GM19025 (cell line): Measurements from ENCODE around the gene PLPP7.
"Not testable (repeated sequence)": the region's sequence is repeated elsewhere in the genome, so short reads cannot be mapped to it uniquely, and the experiment has no call there.

Experiments used
- ATAC-seq: cut with Tn5 transposase; IDR thresholded peaks from one replicate; pipeline ENCODE4 v1.9.1; 2021; ENCODE audit warnings: mild to moderate bottlenecking, low read depth, moderate library complexity; ENCODE audit not compliant: unreplicated experiment

Gene PLPP7

GRCh38 chr9:131266266-131267229 lies 23.0 kb upstream of the PLPP7 start:
- ATAC-seq: no peak

GRCh38 chr9:131270171-131271015 lies 19.1 kb upstream of the PLPP7 start:
- ATAC-seq: no peak

DNA sequence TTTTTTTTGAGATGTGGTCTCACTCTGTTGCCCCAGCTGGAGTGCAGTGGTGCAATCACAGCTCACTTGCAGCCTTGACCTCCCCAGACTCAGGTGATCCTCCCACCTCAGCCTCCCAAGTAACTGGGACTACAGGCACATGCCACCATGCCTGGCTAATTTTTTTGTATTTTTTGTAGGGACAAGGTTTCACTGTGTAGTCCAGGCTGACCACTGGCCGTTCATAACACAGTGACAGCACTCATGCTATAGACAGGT lies 18.6 kb upstream of the PLPP7 start:
- not testable (repeated sequence) for ATAC-seq

GRCh38 chr9:131271506-131271931 lies 18.0 kb upstream of the PLPP7 start:
- no peak for ATAC-seq

DNA sequence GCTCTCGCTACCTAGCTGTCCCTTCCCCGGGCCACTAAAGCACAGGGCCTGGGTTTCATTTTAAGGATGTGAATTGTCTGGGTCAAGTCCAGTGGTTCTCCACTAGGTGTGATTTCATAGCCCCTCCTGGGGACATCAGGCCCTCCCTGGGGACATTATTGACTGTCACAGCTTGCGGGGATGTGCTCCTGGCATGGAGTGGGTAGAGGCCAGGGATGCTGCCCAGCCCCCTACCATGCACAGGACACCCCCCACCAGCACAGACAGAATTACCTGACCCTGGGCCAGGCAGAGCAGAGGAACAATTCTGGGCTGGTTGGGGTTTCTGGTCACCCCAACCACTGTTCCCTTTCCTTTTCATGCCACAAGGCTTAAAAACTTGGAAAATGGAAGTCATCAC lies 17.3 kb upstream of the PLPP7 start:
- no peak for ATAC-seq

DNA sequence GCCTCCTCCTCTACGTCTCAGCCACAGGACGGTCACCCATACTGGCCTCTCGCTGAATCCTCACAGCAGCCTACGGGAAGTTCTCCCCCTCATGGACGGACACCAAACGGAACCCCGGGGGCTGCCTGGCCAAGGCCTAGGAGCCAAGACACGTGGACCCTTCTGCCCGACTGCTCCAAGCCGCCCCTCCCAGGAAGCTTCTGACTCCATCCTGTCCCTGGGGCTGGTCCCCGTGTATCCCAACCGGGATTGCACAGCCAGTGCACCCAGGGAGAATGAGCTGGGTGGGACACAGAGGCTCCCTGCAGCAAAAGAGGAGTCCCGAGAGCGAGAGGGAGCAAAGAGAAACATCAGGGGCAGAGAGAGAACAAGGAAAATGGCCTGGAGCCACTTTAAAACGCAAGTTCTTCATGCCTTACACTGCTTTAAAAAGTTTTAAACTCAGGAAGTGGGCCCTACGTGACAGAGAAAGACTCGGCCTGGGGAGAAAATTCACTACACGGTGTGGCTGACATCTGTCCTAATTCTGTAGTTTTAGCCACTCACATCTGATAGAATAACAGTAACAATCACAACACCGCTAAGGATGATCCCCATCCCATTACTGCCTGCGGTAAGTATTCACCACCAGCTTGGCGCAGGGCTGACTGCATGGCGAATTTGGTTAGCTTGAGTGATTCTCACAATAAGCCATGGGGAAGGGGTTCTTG lies 16.2 kb upstream of the PLPP7 start:
- ATAC-seq: no peak

DNA sequence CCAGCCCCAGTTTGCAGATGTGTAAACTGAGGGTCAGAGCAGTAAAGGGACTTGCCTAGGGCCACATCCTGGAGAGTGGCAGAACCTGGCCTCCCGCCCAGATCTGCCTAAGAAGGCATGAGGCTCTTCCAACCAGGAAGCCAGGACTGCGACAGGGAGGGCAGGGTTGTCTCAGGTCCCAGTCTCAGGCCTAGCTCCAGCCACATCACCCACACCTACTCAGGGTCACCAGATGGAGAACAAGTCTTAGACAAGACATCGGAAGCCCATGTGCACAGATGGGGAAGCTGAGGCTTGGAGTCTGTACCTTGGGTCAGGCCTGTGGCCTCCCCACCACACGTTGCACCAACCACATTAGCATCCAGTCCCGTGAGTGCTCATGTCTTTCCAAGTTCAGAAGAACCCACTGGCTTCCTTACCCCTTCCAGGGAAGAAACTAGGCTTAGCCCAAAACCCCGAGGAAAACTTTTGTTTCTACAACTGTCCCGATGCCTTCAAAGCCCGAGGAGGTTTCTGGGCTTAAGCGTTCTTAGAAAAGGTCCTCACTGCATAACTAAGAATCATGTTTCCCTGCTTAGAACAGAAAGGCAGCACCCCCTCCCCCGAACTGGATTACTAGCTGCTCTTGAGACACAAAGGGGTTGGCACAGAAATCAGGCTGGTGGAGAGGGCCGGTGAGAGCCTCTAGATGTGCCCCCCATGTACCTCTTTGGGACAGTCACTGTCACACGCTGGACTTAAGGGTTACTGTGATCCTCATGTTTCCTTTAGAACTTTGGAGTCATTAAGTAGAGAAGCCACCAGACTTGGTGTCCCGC lies 15.5 kb upstream of the PLPP7 start:
- no peak for ATAC-seq

DNA sequence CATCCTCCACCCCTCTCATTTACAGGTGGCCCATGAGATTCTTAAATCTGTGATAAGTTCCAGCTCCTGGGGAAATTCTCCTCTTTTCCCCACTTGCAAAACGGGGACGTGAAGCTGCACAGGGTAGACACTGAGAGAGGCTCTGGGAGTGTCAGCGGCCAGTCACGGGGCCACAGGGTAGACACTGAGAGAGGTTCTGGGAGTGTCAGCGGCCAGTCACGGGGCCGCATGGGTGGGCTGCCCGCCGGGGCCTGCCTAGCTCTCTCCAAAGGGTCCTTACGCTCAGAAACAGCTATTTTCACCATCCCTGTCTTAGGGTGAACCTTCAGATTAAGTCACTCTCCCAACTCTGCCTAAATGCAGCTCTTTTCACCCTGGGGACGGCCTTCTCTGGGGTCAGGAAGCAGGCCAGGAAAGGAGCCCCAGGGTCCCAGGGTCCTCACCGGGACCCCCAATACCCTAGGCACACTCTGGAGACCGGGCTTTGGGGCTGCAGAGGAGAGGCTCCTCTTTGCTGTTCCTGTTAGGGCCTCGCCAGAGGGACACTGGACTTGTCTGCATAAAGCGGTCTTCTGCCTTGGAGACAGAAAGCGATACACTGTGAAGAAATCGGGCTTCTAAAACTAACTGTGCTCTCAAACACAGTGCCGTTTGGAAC lies 14.7 kb upstream of the PLPP7 start:
- ATAC-seq: no peak

DNA sequence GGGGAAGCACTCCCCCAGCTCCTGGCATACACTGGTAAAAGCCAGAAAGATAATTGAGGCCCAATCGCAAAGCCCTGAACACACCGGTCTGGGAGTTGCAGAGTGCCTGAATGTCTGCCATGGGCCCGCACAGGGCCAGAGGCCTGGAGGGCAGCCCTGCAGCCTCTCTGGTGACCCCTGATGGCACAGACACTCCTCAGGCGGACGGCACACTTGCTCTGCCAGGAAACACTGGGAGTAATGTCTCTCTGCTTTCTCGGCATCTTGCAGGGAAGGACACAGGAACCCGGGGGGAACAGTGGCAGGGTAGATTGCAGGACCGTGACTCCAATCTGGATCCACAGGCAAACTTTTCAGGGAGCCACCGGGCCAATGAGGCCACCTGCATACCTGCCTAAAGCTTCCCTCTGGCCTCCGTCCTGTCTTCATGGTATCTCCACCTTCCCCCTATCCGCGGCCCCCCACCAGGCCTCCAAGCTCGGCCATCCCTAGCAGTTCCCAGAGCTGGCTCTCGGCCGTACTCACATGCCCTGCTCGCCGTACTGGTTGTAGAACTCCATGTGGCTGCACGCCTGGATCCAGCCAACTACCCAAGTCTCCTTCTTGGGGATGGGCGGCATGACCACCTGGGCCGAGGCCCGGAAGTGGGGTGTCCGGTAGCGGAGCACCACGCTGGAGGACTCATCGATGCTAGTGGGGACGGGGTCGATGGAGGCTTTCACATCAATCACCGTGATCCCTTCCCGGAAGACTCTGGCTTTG lies 14.0 kb upstream of the PLPP7 start:
- no peak for ATAC-seq

GRCh38 chr9:131276094-131276888 lies 13.2 kb upstream of the PLPP7 start, which contains the start of gene FAM78A:
Gene FAM78A (minus strand): TSS chr9:131276510. CDS start chr9:131276179, 331 bp downstream.
- ATAC-seq: no peak

DNA sequence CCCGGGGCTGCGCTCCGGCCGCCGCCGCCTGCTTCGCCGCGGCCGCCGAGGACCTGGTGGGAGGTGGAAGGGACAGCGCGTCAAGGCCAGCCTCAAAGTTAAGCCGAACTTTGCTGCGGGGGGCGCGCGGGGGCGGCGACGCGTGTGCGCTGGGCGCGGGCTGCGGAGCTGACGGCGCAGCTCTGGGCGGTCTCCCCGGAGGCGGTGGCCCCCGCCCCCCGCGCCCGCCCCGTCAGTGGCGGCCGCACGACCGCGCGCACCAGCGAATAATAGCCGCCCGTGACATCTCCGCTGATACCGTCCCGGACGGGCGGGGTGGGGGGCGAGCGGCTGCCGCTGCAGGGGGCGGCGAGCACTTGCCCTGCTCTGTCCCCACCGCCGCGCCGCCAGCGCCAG lies 12.6 kb upstream of the PLPP7 start:
- no peak for ATAC-seq

DNA sequence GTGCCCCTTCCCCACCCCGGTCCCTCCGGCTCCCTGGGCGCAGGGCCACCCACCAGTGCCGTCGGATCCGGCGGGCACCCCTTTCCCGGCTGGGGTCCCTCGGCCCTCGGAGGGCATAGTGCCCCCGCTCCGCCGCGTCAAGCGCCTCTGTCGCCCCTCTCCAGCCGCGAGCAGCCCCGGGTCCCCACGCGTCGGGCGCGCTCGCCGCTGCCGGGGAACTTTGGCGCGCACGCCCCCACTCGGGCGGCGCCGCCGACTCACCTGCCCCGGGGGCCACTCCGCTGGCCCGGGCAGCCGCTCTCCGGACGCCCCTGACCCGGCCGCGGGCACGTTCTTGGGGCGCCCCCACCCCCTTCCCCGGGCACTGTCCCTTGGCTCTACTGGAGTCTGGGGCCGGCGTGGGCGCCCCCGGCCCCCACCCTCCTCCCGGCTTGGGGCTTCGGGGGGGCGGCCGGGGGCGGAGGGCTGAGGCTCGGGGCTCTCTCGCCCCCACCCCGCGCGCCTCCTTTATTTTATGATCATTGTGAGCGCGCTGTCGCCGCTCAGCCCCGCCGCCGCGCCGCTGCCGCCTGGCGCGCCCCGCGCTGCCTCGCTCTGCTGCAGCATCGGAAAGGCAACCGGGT lies 12.1 kb upstream of the PLPP7 start:
- ATAC-seq: no peak

DNA sequence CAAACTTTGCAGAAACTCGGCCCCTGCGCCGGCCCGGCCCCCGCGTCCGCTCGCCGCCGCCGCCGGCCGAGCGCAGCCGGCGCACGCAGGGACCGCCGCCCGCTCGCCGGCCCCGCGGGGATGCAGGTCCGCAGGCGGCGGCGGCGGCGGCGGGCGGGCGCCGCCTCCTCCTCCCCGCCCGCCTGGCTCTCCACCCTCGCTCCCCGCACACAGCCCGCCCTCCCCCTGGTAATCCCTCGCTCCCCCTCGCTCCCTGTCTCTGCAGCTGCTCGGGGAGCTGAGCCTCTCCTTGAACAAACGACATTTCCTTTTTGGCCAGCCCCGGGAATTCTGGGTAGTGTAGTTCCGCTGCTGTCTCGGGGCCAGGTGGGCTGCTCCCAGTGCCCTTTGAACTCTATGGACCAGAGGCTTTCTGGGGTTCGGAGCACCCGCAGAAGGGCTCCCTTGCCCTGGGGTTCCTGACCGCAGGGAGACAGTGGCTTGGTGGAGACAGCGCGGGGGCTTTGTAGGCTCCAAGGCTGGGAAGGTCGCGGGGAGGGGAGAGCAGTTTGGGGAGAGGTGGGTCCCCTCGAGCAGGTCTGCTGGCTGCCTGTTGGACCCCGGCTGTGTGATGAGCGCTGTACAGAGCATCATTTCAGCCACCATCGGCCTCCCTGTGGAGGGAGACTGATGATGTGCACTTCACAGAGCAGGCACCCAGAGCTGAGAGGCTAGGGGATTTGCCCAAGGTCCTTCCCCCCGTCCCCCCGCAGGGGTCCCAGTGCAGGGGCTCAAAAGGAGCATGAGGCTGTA lies 11.4 kb upstream of the PLPP7 start:
- no peak for ATAC-seq

DNA sequence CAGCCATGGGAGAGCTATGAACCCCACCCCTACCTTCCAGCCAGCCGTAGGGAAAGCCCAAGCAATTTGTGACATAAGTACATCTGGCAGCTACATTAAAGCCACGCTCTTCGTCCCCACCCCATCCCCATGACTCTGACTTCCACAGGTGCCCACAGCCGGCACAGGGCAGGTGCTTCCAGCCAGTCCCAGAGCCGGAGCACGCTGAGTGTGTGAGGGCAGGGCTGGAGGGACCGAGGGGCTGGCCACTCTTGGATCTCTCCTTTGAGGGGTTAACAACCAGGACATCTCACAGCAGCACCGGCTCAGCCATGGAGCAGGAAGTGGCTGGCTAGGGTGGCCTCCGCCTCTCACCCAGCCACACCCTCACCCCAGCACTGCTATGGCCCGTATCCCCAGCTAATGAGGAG lies 10.8 kb upstream of the PLPP7 start:
- no peak for ATAC-seq

DNA sequence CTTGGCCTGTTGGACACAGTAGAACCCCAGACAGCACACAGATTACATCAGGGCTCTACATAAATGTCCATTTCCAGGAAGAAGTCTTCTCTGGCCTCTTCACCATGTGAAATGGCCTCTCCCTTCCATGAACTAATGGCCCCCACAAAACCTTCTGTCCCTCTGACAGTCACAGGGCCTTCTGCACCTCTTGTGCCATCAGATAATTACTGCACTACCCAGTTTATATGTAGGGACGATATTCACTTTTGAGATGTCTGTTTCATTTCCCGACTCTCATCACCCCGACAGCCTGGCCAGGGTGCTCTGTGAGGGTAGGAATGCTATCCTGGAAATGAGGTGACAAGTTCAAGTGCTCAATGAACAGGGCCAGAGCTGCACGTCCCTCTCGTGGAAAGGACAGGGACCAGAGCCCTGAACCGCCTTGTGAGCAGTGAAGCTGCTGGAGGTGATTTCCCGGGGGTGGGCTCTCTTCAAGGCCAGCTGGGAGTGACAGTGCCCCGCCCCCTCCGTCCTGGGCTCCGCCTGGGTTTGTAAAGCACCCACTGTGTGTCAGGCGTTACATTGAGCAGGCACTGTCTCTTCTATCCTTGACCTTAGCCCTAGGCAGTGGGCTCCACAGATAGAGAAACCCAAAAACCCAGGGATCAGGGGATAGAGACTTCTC lies 10.2 kb upstream of the PLPP7 start:
- no peak for ATAC-seq

- ATAC-seq: no peak
Observed at GRCh38 chr9:131279863-131280570, 9.5 kb upstream of the PLPP7 start.
